A673 (cell line): Measurements from ENCODE around the gene ZNF334. TPM values are rescaled to one million over a fixed set of nuclear protein-coding genes. Genes with fewer than 3 reads are reported as not detected.
A peak's percentile ranks its signal among the peaks of the same experiment; 100 is the strongest.

Source experiments
- BruUV-seq: library from RNA; stranded (reverse); fragments of 400-500 nt; replicated peaks from 2 replicates; lab custom pipeline; 2021; lab: Mats Ljungman, UMichigan
- CTCF ChIA-PET: fragments of 300-600 bp; sonication (Branson Sonifier 250); formaldehyde crosslinking; loops from one replicate; lab custom pipeline; 2022; ENCODE audit warnings: antibody characterized with exemption; lab: Charles Lee
- POLR2A ChIA-PET: fragments of 300-600 bp; sonication (Branson Sonifier 250); formaldehyde crosslinking; loops from one replicate; lab custom pipeline; 2022; ENCODE audit warnings: antibody characterized with exemption; ENCODE audit not compliant: low non-redundant PET; lab: Charles Lee
- DNase-seq: peaks from one replicate; pipeline ENCODE4 v3.0.0-alpha.2; 2015; ENCODE audit warnings: low spot score
- H3K27ac ChIP-seq: fragments of 200-600 bp; sonication (generic); 2 replicates; pipeline ENCODE4 v1.5.1; 2016; ENCODE audit warnings: mixed run types, low read depth, mild to moderate bottlenecking, mixed read lengths, antibody characterized with exemption, low read length; ENCODE audit not compliant: poor library complexity, severe bottlenecking
- H3K27me3 ChIP-seq: fragments of 200-600 bp; sonication (generic); replicated peaks from 2 replicates; pipeline ENCODE4 v1.6.1; 2017; ENCODE audit warnings: mixed run types, low read depth, mild to moderate bottlenecking, mixed read lengths, antibody characterized with exemption, low read length; ENCODE audit not compliant: insufficient read depth, poor library complexity
- H3K36me3 ChIP-seq: fragments of 200-600 bp; sonication (generic); 2 replicates; pipeline ENCODE4 v1.6.1; 2016; ENCODE audit warnings: mixed run types, mild to moderate bottlenecking, mixed read lengths, antibody characterized with exemption, low read length; ENCODE audit not compliant: insufficient read depth, poor library complexity, severe bottlenecking
- H3K4me1 ChIP-seq: fragments of 200-600 bp; sonication (generic); 2 replicates; pipeline ENCODE4 v1.6.1; 2017; ENCODE audit warnings: mixed run types, mild to moderate bottlenecking, mixed read lengths, antibody characterized with exemption, low read length; ENCODE audit not compliant: insufficient read depth, poor library complexity, severe bottlenecking
- H3K4me3 ChIP-seq: fragments of 200-600 bp; sonication (generic); 2 replicates; pipeline ENCODE4 v1.5.1; 2016; ENCODE audit warnings: low read depth, mixed run types, mild to moderate bottlenecking, mixed read lengths, low read length; ENCODE audit not compliant: poor library complexity, severe bottlenecking
- H3K9me3 ChIP-seq: fragments of 200-600 bp; sonication (generic); 2 replicates; pipeline ENCODE4 v1.6.1; 2016; ENCODE audit warnings: mixed run types, low read depth, mild to moderate bottlenecking, mixed read lengths, antibody characterized with exemption, low read length; ENCODE audit not compliant: poor library complexity, severe bottlenecking
- EZH2 ChIP-seq: fragments of 200-600 bp; sonication (generic); IDR thresholded peaks from 2 replicates; pipeline ENCODE4 v1.6.1; 2017; ENCODE audit warnings: borderline replicate concordance, low read depth, mild to moderate bottlenecking, mixed read lengths, antibody characterized with exemption, low read length; ENCODE audit not compliant: poor library complexity, severe bottlenecking
- intact Hi-C: fragments of 100-400 bp; cut with micrococcal nuclease; formaldehyde crosslinking; loops from one replicate; pipeline ENCODE4 v1.10.0; 2022; ENCODE audit not compliant: unreplicated experiment
- total RNA-seq: library from RNA; stranded (reverse); gene quantifications from 2 replicates; pipeline ENCODE4 v1.2.3, GENCODE V29; 2021
- TF ChIP-seq, protein P1 (sequence below): fragments of 300-800, 200-600 bp; sonication (generic); conservative IDR thresholded peaks from 2 replicates; pipeline ENCODE4 v1.5.1; 2017; ENCODE audit warnings: low read depth, mild to moderate bottlenecking, antibody characterized with exemption, low read length, moderate library complexity, mixed read lengths

Gene ZNF334
- total RNA-seq, 1 experiment from 2014 or later = 4.5 TPM

DNA sequence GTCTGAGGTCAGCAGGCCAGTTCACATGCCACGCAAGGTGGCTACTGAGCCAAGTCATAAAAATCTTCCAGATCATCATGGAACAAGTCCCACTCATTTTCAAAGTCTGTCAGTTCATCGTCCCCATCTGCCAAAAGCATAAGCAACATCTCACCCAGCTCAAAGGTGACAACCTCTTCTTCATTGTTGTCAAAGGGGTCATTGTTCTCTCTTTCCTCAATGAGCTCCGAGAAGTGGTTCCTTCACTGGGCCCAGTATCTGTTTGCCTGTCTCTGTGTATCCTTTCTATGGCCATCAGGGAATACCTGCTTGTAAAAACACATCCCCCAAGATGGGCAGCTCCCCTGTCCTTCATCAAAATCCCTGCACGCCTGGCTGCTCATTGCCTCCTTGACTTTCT, 49.5 kb downstream of the ZNF334 start:
- DNase-seq = no peak
- TF ChIP-seq EZH2 = no peak
- TF ChIP-seq, protein P1, sequence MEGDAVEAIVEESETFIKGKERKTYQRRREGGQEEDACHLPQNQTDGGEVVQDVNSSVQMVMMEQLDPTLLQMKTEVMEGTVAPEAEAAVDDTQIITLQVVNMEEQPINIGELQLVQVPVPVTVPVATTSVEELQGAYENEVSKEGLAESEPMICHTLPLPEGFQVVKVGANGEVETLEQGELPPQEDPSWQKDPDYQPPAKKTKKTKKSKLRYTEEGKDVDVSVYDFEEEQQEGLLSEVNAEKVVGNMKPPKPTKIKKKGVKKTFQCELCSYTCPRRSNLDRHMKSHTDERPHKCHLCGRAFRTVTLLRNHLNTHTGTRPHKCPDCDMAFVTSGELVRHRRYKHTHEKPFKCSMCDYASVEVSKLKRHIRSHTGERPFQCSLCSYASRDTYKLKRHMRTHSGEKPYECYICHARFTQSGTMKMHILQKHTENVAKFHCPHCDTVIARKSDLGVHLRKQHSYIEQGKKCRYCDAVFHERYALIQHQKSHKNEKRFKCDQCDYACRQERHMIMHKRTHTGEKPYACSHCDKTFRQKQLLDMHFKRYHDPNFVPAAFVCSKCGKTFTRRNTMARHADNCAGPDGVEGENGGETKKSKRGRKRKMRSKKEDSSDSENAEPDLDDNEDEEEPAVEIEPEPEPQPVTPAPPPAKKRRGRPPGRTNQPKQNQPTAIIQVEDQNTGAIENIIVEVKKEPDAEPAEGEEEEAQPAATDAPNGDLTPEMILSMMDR = no peak
- peaks cover 9% of the 10 kb centered on the region for H3K27me3 ChIP-seq
- no peak overlapping the region for H3K4me3 ChIP-seq
- no peaks in the 10 kb centered on the region for H3K9me3 ChIP-seq
- ChIA-PET POLR2A (no interaction called here), CTCF (no interaction called here)
- H3K4me1 ChIP-seq = no peaks in the 10 kb centered on the region
- BruUV-seq = no TSS peak
- no peak overlapping the region for H3K27ac ChIP-seq
- no peaks in the 10 kb centered on the region for H3K36me3 ChIP-seq
- intact Hi-C loops = no loop called here

DNA sequence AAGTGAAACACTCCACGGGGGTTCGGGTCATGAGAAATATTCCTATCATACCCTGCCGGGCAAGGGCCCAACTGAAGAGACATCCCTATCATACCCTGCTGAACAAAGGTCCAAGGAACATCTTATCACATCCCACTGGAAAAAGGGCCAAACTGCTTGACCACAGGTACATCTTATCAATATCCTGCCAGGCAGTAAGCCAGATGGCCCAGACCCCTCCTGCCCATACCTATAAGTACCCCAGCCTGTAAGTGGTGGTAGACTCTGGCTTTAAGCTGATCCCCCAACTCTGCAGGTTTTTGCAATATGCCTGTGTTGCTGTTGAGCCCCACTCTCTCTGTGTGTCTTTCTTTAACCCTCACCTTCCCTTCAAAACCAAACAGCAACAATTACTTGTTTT, 51.6 kb downstream of the ZNF334 start:
- intact Hi-C loops = no loop called here
- H3K4me1 ChIP-seq = no peaks in the 10 kb centered on the region
- no TSS peak for BruUV-seq
- TF ChIP-seq, protein P1 = no peak
- no peak for TF ChIP-seq EZH2
- H3K27ac ChIP-seq = no peak overlapping the region
- H3K9me3 ChIP-seq = peaks cover 3% of the 10 kb centered on the region
- no peak overlapping the region for H3K4me3 ChIP-seq
- POLR2A ChIA-PET = interaction anchor here (0.6 kb wide), 1 partner anchor 187 kb away, joined by 4 read pairs; no protein-coding TSS in a partner anchor
- peaks cover 9% of the 10 kb centered on the region for H3K27me3 ChIP-seq
- H3K36me3 ChIP-seq = no peaks in the 10 kb centered on the region
- no peak for DNase-seq
- CTCF ChIA-PET = no interaction called here

DNA sequence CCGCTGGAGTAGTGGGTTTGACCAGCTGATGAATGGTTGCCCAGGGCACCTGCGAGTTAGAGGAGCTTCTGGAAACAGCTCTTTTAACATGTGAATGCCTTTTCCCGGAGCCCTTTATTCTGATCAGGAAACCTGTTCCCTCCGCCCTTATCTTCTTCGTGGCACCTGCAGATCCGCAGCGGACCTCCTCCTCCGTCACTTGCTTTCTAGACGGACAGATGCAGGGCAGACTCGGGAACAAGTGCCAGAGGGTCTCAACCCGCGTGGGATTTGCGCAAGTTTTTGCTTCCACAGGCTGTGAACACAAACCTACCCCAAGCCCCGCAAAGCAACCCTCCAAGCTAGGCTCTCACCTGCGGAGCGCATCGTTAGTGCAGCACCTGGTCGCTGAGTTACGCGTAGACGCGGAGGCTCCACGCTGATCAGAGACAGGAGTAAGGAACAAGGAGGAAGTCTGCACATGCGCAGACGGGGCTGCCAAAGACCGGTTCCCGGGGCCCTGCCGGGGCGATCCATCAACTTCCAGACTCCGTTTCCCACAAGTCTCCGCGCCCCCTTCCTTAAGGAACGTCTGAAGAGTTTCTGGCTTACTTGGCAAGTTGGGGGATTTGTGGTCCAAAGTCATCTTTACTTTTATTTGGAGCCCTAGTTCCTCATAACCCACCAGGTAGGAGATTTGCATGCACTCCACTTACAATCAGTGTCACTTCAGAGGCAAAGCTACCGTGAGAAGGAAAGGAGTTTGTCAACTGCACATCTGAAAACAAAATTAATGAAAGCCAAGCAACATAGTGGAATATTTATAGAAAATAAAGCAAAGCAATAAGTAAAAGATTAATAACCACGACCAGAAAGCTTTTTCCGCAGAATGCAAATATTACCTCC, 54.3 kb downstream of the ZNF334 start:
- H3K27me3 ChIP-seq = peaks cover 9% of the 10 kb centered on the region
- no peaks in the 10 kb centered on the region for H3K36me3 ChIP-seq
- no peak overlapping the region for H3K27ac ChIP-seq
- ChIA-PET CTCF (no interaction called here), POLR2A (no interaction called here)
- TF ChIP-seq, protein P1 = no peak
- no peak for TF ChIP-seq EZH2
- H3K4me3 ChIP-seq = no peak overlapping the region
- intact Hi-C loops = no loop called here
- no TSS peak for BruUV-seq
- H3K4me1 ChIP-seq = no peaks in the 10 kb centered on the region
- DNase-seq = peak; percentile 31
- peaks cover 14% of the 10 kb centered on the region for H3K9me3 ChIP-seq
